NB4 (cell line): Measurements from ENCODE around the gene SV2B.

ENCODE experiments used
- POLR2A ChIP-seq: IDR thresholded peaks from 2 replicates; pipeline ENCODE4 v1.6.1; 2011; ENCODE audit warnings: mild to moderate bottlenecking; ENCODE audit not compliant: insufficient read length; ENCODE audit errors: extremely low read depth
- TF ChIP-seq, protein P1 (sequence below): IDR thresholded peaks from one replicate; pipeline ENCODE4 v1.5.1; 2012; ENCODE audit warnings: low read depth, low read length
- TF ChIP-seq, protein P2 (sequence below): IDR thresholded peaks from 2 replicates; pipeline ENCODE4 v1.6.1; 2011; ENCODE audit warnings: low read depth, low read length

DNA sequence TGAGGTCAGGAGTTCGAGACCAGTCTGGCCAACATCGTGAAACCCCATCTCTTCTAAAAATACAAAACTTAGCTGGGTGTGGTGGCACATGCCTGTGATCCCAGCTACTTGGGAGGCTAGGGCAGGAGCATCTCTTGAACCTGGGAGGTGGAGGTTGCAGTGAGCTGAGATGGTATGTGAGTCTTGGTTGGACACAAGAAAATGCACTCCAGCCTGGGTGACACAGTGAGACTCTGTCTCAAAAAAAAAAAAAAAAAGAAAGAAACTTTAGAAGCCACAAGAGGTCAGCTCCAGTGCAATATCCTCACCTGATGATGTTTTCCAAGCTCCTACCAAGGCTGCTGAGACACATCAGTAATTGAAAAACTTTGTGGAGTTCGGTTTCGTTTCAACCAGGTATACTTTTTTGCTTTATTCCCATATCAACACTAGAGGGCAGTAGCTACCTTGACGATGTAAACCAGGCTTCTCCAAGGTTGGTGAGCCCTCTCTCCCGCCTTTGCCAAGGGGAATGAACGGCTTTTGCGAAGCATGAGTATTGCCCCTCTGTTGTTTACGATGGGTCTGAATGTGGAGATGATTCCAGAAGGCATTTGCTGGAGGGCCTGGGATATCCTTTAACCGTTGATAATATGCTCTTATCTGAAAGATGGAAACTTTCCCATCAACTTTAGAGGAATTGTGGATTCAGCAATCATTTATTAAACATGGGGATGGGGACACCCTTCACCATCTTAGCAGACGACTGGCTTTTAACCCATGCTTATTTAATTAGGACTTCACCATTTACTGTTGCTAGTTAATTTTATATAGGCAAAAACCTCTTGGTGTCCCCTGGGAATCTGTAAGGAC is 202.8 kb downstream of the SV2B start:
- TF ChIP-seq, protein P1, sequence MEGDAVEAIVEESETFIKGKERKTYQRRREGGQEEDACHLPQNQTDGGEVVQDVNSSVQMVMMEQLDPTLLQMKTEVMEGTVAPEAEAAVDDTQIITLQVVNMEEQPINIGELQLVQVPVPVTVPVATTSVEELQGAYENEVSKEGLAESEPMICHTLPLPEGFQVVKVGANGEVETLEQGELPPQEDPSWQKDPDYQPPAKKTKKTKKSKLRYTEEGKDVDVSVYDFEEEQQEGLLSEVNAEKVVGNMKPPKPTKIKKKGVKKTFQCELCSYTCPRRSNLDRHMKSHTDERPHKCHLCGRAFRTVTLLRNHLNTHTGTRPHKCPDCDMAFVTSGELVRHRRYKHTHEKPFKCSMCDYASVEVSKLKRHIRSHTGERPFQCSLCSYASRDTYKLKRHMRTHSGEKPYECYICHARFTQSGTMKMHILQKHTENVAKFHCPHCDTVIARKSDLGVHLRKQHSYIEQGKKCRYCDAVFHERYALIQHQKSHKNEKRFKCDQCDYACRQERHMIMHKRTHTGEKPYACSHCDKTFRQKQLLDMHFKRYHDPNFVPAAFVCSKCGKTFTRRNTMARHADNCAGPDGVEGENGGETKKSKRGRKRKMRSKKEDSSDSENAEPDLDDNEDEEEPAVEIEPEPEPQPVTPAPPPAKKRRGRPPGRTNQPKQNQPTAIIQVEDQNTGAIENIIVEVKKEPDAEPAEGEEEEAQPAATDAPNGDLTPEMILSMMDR: peak; percentile 60
- TF ChIP-seq POLR2A: no peak
- TF ChIP-seq, protein P2, sequence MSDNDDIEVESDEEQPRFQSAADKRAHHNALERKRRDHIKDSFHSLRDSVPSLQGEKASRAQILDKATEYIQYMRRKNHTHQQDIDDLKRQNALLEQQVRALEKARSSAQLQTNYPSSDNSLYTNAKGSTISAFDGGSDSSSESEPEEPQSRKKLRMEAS: no peak
